Measurements from ENCODE around the gene BNIP5.

GRCh38 chr6:36324191-36324590 lies 12.5 kb downstream of the BNIP5 start:
- TF ChIP-seq CTCF (IDR thresholded peaks at IDR 0.05; ENCODE audit: low read depth, low read length) (no peak), POLR2A (IDR thresholded peaks at IDR 0.05; ENCODE audit: extremely low read depth, insufficient read length) (no peak), MAX (IDR thresholded peaks at IDR 0.05; ENCODE audit: low read depth, low read length) (no peak), MYC (IDR thresholded peaks at IDR 0.05; ENCODE audit: low read depth, low read length) (no peak)
